Panc1 (cell line): Measurements from ENCODE around the gene C10orf143. TPM values are rescaled to one million over a fixed set of nuclear protein-coding genes. Genes with fewer than 3 reads are reported as not detected.
"Not testable (repeated sequence)": the region's sequence is repeated elsewhere in the genome, so short reads cannot be mapped to it uniquely, and the experiment has no call there.

ENCODE experiments used
- ATAC-seq: fragments of 200-7000 bp; cut with Tn5 transposase; 2 replicates; pipeline ENCODE4 v1.9.1; 2020; ENCODE audit warnings: mild to moderate bottlenecking, moderate library complexity
- BruUV-seq: library from RNA; stranded (reverse); fragments of 400-500 nt; replicated peaks from 2 replicates; lab custom pipeline; 2021; lab: Mats Ljungman, UMichigan
- CTCF ChIA-PET: fragments of 300-600 bp; sonication (Branson Sonifier 250); formaldehyde crosslinking; loops from one replicate; lab custom pipeline; 2022; ENCODE audit warnings: antibody characterized with exemption; lab: Charles Lee
- POLR2A ChIA-PET: fragments of 300-600 bp; sonication (Branson Sonifier 250); formaldehyde crosslinking; loops from one replicate; lab custom pipeline; 2022; ENCODE audit warnings: antibody characterized with exemption; lab: Charles Lee
- DNase-seq: peaks from one replicate; pipeline ENCODE4 v3.0.0-alpha.2; 2010; ENCODE audit warnings: low read depth, low spot score
- H3K27ac ChIP-seq: 2 replicates; pipeline ENCODE4 v1.5.1; 2011; ENCODE audit warnings: mild to moderate bottlenecking, low read length, inconsistent platforms
- H3K27me3 ChIP-seq: fragments of 200-500 bp; sonication (Bioruptor generic); 2 replicates; pipeline ENCODE4 v1.6.0; 2014; ENCODE audit warnings: low read length, inconsistent platforms; ENCODE audit not compliant: control insufficient read depth, insufficient read depth
- H3K36me3 ChIP-seq: fragments of 200-500 bp; sonication (Bioruptor generic); 2 replicates; pipeline ENCODE4 v1.5.1; 2014; ENCODE audit warnings: inconsistent platforms, mild to moderate bottlenecking, low read length, moderate library complexity; ENCODE audit not compliant: control insufficient read depth, insufficient read depth
- H3K4me1 ChIP-seq: 2 replicates; pipeline ENCODE4 v1.5.1; 2011; ENCODE audit warnings: inconsistent platforms, mild to moderate bottlenecking, low read length, moderate library complexity; ENCODE audit not compliant: control insufficient read depth, insufficient read depth
- H3K4me3 ChIP-seq, 2 experiments: 2 replicates each; pipeline ENCODE4 v1.5.1; 2011 to 2012; ENCODE audit warnings: low read depth in 2 of 2, low read length in 2 of 2, mild to moderate bottlenecking in 2 of 2, inconsistent platforms in 1 of 2, moderate library complexity in 1 of 2
- H3K9me3 ChIP-seq: fragments of 200-500 bp; sonication (Bioruptor generic); 2 replicates; pipeline ENCODE4 v1.5.1; 2014; ENCODE audit warnings: low read depth, mild to moderate bottlenecking, inconsistent platforms, low read length, moderate library complexity; ENCODE audit not compliant: control insufficient read depth, insufficient read depth
- CTCF ChIP-seq: fragments of 450-650 bp; IDR thresholded peaks from 2 replicates; pipeline ENCODE4 v1.5.1; 2017; ENCODE audit warnings: mild to moderate bottlenecking
- POLR2AphosphoS5 ChIP-seq: IDR thresholded peaks from 2 replicates; pipeline ENCODE4 v1.6.1; 2012; ENCODE audit warnings: mild to moderate bottlenecking, low read depth, low read length, moderate library complexity
- REST ChIP-seq, 2 experiments: IDR thresholded peaks; 2 replicates each; pipeline ENCODE4 v1.6.1; 2011 to 2012; ENCODE audit warnings: low read depth in 2 of 2, control low read depth in 1 of 2, low read length in 1 of 2, mild to moderate bottlenecking in 1 of 2, moderate library complexity in 1 of 2; ENCODE audit not compliant: insufficient read depth in 1 of 2
- SIN3A ChIP-seq: IDR thresholded peaks from 2 replicates; pipeline ENCODE4 v1.6.1; 2012; ENCODE audit warnings: low read depth, mild to moderate bottlenecking, low read length, moderate library complexity, borderline replicate concordance; ENCODE audit not compliant: insufficient read depth
- TCF7L2 ChIP-seq: IDR thresholded peaks from 2 replicates; pipeline ENCODE4 v1.6.1; 2011; ENCODE audit warnings: mild to moderate bottlenecking, low read depth, low read length, inconsistent platforms
- in situ Hi-C: cut with HindIII; loops from 2 replicates; pipeline ENCODE4 v1.10.0; 2016; ENCODE audit warnings: low sequenced_read_pairs, low pct_unique_long_range_greater_than_20kb
- intact Hi-C: fragments of 100-400 bp; cut with micrococcal nuclease; formaldehyde crosslinking; loops from one replicate; pipeline ENCODE4 v1.10.0; 2022; ENCODE audit not compliant: unreplicated experiment
- total RNA-seq: library from RNA; stranded (reverse); gene quantifications from one replicate; pipeline ENCODE4 v1.2.1, GENCODE V29; 2021; ENCODE audit not compliant: unreplicated experiment

Gene C10orf143
- total RNA-seq, 1 experiment from 2014 or later: 1.0 TPM

GRCh38 chr10:130105724-130106123 lies 4.9 kb downstream of the C10orf143 start:
- Histone ChIP-seq H3K27me3 (no peaks in the 10 kb centered on the region), H3K36me3 (no peaks in the 10 kb centered on the region), H3K4me3 (no peak overlapping the region), H3K9me3 (no peaks in the 10 kb centered on the region), H3K4me1 (peaks cover 6% of the 10 kb centered on the region), H3K27ac (no peak overlapping the region)
- POLR2A ChIA-PET: no interaction called here
- in situ Hi-C loops: no loop called here
- no peak for DNase-seq
- ATAC-seq: no peak
- TF ChIP-seq REST (IDR thresholded peaks at IDR 0.05; ENCODE audit: insufficient read depth in 1 of 2, low read depth in 2 of 2, low read length in 1 of 2) (no peak), TCF7L2 (no peak), POLR2AphosphoS5 (no peak), CTCF (no peak)
- intact Hi-C loops: no loop called here
- CTCF ChIA-PET: interaction anchor here (0.7 kb wide), 1 partner anchor 71 kb away, joined by 3 read pairs; no protein-coding TSS in a partner anchor
- BruUV-seq: no TSS peak

- intact Hi-C loops (no loop called here), in situ Hi-C loops (no loop called here)
- Histone ChIP-seq H3K27ac (no peak overlapping the region), H3K27me3 (no peaks in the 10 kb centered on the region), H3K4me1 (no peaks in the 10 kb centered on the region), H3K9me3 (no peaks in the 10 kb centered on the region), H3K36me3 (no peaks in the 10 kb centered on the region), H3K4me3 (no peak overlapping the region)
- TF ChIP-seq POLR2AphosphoS5: no peak
- no peak for TF ChIP-seq CTCF
- no peak for TF ChIP-seq REST (IDR thresholded peaks at IDR 0.05; ENCODE audit: insufficient read depth in 1 of 2, low read depth in 2 of 2, low read length in 1 of 2)
- TF ChIP-seq SIN3A: no peak
- no peak for TF ChIP-seq TCF7L2
- BruUV-seq: no TSS peak
- ChIA-PET POLR2A (no interaction called here), CTCF (no interaction called here)
- no peak for ATAC-seq
- DNase-seq: no peak
These were observed 11.3 kb downstream of the C10orf143 start for GRCh38 chr10:130099344-130099743.

GRCh38 chr10:130090565-130090964 lies 20.1 kb downstream of the C10orf143 start:
- POLR2A ChIA-PET, H3K27ac ChIP-seq, DNase-seq, H3K9me3 ChIP-seq, intact Hi-C loops, ATAC-seq, H3K27me3 ChIP-seq, in situ Hi-C loops, BruUV-seq, H3K36me3 ChIP-seq, H3K4me1 ChIP-seq, CTCF ChIA-PET, H3K4me3 ChIP-seq: not testable (repeated sequence)
